ENCODE results near the gene IL20RB.

- TF ChIP-seq POLR2A (IDR thresholded peaks at IDR 0.05; ENCODE audit: low read depth, low read length) (no peak), POLR2AphosphoS5 (IDR thresholded peaks at IDR 0.05; ENCODE audit: low read depth, low read length) (no peak), PAX5 (IDR thresholded peaks at IDR 0.05; ENCODE audit: insufficient read depth, low read length, severe bottlenecking) (no peak), TAF1 (IDR thresholded peaks at IDR 0.05; ENCODE audit: low read depth, low read length) (no peak), SPI1 (IDR thresholded peaks at IDR 0.05; ENCODE audit: low read depth, low read length) (no peak)
Measured at GRCh38 chr3:136982033-136982432, 24.2 kb downstream of the IL20RB start.

All from GM12891 (cell line).